CD1c-positive myeloid dendritic cell (primary cell): ENCODE results near the gene ENAH.
"Not testable (repeated sequence)": the region's sequence is repeated elsewhere in the genome, so short reads cannot be mapped to it uniquely, and the experiment has no call there.

ENCODE experiments used
- DNase-seq: peaks from one replicate; pipeline ENCODE4 v3.0.0-alpha.2; 2016; ENCODE audit errors: extremely low spot score

ENAH gene

GRCh38 chr1:225527575-225527974 is 125.3 kb downstream of the ENAH start:
- no peak for DNase-seq

GRCh38 chr1:225526878-225527277 is 126.0 kb downstream of the ENAH start:
- no peak for DNase-seq

GRCh38 chr1:225525377-225525776 is 127.5 kb downstream of the ENAH start:
- no peak for DNase-seq

GRCh38 chr1:225524570-225524969 is 128.4 kb downstream of the ENAH start:
- no peak for DNase-seq

GRCh38 chr1:225523263-225523950 is 129.5 kb downstream of the ENAH start:
- no peak for DNase-seq

DNA sequence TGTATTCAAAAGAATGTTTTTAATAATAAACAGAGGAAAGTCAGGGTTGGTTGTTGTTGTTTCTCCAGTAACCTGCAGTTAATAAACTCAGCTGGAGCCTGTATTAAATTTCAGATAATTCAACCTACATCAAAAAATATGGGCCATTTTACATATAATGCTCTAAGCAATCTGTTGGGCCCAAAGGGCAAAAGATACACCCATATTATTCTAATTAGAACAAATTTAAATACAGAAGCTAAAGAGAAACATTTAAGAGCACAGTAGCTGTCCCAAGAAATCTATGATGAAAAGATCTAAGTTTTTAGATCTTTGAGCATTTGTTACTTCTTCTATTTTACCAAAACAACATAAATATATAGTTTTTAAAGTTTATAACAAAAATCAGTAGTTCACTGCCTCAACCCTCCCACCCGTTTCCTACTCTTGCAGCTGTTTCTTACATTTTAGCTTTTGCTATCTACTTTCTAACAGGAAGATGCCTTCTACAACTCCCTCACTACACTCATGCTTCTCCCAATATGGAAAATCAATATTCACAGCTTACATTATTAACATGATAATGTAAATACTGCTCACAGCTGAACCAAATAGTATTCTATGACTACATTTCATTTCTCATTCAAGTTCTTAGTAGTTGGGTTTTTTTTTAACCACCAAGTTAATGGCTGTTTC is 130.2 kb downstream of the ENAH start:
- DNase-seq: no peak

GRCh38 chr1:225520587-225521227 is 132.2 kb downstream of the ENAH start:
- no peak for DNase-seq

DNA sequence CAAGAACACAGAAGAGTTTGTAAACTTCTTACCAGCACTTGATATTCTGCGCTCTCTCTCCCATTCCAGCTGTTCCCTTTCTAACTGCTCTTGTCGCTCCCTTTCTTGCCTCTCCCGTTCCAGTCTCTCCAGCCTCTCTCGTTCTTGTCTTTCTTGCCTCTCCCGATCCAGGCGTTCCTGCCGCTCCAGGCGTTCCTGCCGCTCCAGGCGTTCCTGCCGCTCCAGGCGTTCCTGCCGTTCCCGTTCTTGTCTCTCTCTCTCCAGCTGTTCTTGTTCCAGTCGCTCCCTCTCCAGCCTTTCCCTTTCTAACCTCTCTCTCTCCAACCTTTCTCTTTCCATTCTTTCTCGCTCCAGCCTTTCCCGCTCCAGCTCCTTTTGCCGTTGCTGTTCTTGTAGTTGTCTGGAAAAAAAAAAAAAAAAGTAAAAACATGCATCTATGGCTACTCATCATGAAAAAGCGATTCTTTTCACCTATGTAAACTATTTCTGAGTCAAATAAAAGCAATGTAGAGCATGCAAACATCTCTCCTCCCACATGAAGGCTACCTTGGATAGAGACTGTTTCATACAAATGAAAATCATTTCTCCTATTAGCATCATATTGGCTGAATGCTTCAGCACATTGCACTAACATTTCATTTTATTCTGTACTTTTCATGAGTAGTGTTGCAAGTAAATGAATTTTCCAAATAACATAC is 133.6 kb downstream of the ENAH start:
- DNase-seq: no peak

DNA sequence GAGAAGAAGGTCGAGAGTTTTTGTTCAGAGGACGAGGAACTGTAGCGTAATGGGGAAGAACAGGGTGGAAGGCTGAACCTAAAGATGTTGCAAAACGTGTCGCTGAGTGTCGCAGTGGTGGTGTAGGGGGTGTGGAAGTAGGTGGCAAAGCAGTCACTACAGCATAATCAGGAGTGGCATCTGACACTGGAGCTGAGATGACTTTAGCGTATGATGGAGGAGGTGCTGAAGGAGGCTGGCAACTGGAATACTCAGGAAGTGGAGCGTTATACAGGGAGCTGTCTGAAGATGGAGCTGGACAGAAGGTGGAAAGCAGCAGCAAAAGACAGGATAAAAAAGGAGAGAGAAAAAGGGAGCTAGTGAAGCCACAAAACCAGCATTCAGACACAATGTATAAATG is 135.2 kb downstream of the ENAH start:
- DNase-seq: peak; percentile 24

DNA sequence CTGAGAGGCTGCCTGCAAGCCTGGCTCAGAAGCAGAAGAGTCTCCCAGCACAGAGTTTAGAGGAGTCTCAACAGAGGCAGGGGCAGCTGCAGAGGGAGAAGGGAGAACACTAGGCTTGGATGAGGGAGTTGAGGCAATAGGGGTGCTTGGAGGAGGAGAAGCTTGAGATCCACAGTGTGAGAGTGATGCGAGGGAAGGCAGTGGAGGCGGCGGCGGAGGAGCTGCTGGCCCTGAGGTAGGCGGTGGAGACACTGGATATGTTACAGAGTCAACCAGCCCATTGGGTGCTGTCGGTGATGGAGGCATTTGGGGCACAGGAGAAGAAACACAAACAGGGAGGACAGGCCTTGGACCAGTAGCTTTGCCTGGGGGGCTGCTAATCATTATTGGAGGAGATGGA is 135.7 kb downstream of the ENAH start:
- DNase-seq: no peak

- DNase-seq: no peak
These were observed 138.2 kb downstream of the ENAH start for GRCh38 chr1:225514671-225515081.

GRCh38 chr1:225513576-225513975 is 139.3 kb downstream of the ENAH start:
- DNase-seq: not testable (repeated sequence)

DNA sequence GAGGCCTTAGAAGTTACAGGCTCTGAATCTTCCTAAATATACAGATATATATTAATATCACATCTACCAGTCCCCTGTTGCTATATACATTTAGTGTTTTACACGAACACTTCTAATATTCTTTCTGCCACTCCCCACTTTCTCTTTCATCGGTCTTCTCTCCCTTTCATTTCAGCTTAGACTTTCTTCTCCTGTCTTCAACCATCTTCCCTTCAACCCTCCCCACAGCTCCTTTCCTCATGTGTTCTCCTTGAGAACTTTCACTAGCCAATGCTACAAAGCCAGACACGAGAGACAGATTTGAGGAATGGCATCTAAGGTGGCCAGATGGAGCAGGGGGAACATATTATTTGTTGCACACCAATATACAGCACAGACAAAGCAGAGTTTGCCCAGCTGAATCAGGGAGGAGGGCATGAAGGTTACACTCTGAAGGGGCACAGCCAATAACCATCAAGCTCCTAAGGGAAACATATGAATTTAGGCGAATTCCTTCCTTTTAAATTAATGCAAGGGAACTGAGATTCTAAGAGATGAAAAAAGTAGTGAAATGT is 141.0 kb downstream of the ENAH start:
- DNase-seq: no peak

GRCh38 chr1:225510740-225511139 is 142.2 kb downstream of the ENAH start:
- DNase-seq: not testable (repeated sequence)

DNA sequence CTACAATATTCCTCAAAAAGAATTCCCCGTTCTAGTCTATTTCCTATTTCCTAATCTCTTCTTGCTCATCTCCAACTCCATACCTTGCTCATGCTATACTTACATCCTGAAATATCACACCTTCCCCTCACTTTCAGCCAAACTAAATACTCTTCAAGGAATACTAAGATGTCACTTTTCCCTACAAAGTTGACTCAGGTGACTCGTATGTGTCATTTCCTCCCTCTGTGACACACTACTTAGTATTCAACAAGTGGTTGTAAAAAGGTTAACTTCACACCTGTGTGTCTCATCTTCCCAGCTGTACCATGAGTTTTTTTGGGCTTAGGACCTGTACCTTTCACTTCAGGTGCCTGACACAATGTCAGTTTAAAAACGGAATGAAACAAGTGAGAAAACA is 143.2 kb downstream of the ENAH start:
- no peak for DNase-seq

DNA sequence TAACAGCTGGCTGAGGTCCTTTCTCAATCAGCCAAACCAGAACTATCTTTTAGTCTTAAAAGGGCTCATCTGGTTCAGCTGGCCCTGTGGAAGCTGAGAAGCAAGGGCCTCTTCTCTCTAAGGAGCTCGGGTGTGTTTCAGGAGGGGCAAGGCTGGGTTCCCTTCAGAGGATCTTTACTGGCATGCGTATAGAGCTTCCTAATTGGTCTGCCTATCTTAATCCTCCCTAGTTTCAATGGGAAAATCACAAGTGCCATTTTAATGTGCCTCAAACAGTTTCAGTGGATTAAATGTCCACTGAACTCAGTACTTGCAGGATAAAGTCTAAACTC is 143.6 kb downstream of the ENAH start:
- DNase-seq: no peak

GRCh38 chr1:225508538-225509375 is 144.2 kb downstream of the ENAH start:
- DNase-seq: no peak

DNA sequence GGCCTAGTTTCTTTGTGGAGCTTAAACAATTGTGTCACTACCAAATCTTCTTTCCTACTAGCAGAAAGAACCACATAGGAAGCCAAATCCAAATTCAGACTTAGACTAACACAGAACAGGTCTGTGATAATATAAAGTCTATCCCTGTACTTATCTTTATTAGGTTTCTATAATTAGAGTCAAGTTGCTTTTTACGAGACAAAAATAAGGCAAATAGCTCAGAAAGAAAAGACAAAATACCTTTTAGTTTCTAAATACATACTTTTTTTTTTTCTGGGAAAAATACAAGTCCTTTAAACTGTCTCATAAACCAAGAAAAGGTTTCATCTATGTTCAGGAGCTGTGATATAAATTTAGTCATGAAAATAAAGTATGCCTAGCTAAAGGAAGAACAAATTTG is 146.2 kb downstream of the ENAH start:
- DNase-seq: no peak

GRCh38 chr1:225504776-225505175 is 148.1 kb downstream of the ENAH start:
- no peak for DNase-seq

DNA sequence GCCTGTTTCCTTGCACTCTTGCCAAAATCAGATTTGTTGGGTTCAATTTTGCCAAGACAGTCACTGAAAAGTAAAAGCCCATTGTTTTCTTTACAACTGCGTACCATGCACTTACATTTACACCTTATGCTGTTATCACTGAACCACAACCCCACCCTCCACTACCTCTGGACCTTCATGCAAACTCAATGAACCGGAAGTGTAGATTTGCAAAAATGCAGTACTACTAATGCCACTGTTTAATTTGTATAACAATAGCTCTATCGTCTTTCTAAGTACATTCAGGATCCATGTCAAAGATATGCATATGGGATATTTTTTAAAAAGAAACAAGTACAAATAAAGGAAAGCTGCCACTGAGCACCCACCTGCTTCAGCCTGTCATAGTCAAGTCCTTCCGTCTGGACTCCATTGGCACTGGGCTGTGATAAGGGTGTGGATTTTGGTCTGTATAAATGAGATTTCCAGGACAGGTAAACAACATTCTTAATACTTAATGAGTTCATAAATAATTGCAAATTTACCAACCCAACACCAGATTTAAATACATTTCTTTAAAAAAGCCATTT is 152.2 kb downstream of the ENAH start:
- no peak for DNase-seq

GRCh38 chr1:225498549-225499136 is 154.3 kb downstream of the ENAH start:
- DNase-seq: no peak
